K562 treated with DMSO at 1 percent for 24 hours (cell line): Measurements from ENCODE around the gene DTHD1. TPM values are rescaled to one million over a fixed set of nuclear protein-coding genes. Genes with fewer than 3 reads are reported as not detected.

ENCODE experiments used
- total RNA-seq: library from RNA; unstranded; fragments of 300-600 nt; gene quantifications from 2 replicates; pipeline ENCODE4 v1.2.3, GENCODE V29; 2022; ENCODE audit warnings: low read depth; ENCODE audit not compliant: insufficient read depth

Gene DTHD1
- total RNA-seq, result not detected in 2 replicates

GRCh38 chr4:36281384-36282106, at the start of gene DTHD1:
Gene DTHD1, plus strand, starts transcription at chr4:36281616. Its CDS starts 143 bp downstream, at chr4:36281759.

GRCh38 chr4:36244257-36245082, 36.9 kb upstream of the DTHD1 start, which contains the start of gene ARAP2:
Gene ARAP2, minus strand, starts transcription at chr4:36244514. Its CDS starts 15,028 bp downstream, at chr4:36229486.

Other genes starting within 250 kb of the DTHD1 start
- not detected in 2 replicates for gene ARAP2, start 37.1 kb upstream of the DTHD1 start, total RNA-seq